GM21576 (cell line): ENCODE measurements around the gene C9orf152.
"Not testable (repeated sequence)": the region's sequence is repeated elsewhere in the genome, so short reads cannot be mapped to it uniquely, and the experiment has no call there.

Experiments
- ATAC-seq: cut with Tn5 transposase; IDR thresholded peaks from one replicate; pipeline ENCODE4 v1.9.1; 2021; ENCODE audit warnings: mild to moderate bottlenecking, moderate library complexity; ENCODE audit not compliant: unreplicated experiment

The C9orf152 gene

DNA sequence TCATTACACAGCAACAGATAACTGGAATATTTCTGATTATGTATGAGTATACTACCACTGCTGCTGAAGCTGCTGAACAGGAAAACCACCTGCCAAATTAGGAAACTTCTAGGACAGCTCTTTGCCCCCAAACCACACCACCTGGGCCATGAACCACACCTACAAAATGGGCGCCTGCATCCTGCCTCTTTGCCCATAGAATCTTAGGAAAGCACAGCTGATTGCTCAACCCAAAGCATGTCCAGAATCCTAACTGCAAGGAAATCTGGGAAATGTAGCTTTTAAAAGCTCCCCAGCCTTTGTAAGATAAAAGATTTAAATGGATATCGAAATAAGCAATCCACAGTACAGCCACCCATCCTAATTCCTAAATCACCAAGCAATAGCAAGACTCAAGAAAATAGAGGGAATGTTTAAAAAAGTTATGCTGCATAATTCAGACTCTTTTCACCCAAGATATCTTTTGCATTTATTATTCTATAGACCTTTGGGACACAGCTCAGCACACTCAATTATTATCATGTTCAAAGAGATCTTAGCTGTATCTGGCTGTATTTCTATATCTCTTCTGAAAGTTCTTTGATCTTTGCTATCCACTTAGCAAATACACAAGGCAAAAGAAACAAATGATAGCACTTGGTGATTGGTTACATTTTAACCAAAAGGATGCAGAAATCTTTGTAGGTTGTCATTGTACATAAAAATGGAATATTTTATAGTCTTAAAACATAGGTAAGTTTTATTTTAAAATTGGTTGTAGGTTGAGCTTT lies 6.8 kb upstream of the C9orf152 start:
- no peak for ATAC-seq

DNA sequence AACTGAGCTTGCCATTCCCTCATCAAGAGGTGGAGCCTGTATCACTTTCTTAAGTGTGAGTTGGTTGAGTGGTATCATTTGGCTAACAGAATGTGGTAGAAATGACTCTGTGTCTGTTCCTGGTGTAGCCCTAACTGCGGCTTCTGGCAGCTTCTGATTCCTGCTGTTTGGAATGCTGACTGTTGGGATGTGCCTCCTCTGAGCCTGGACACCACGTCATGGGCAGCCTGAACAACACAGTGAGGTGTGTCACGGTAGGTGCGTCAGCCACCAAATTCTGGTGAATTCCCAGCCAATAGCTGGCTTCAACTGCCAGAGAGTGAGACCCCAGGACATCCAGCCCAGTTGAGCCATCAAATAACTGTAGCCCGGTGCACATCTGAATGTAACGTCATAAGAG lies 6.1 kb upstream of the C9orf152 start:
- no peak for ATAC-seq

DNA sequence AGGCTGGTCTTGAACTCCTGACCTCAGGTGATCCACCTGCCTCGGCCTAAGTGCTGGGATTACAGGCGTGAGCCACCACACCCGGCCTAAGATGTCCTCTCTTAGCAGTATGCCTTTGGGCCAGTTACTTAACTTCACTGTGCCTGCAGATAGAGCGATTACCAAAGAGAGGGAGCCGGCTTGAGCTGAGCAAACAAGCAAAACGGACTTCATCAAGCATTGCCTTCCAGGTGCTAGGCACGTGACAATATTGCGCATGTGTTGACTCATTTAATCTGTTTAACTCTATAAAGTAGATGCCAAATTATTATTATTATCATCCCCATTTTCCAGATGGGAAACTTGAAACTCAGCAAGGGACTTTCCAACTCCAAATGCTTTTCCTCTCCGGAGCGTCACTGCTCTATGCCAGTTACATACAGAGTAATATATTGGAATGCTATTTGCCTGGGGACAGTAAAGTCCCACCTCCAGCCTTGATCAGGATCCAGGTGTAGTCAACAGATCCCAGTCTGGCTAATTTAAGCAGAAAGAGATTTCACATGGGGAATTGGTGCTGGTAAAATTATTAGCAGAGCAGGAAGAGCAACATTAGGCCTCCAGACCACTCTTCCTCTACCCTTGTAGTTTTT lies 5.6 kb upstream of the C9orf152 start:
- no peak for ATAC-seq

DNA sequence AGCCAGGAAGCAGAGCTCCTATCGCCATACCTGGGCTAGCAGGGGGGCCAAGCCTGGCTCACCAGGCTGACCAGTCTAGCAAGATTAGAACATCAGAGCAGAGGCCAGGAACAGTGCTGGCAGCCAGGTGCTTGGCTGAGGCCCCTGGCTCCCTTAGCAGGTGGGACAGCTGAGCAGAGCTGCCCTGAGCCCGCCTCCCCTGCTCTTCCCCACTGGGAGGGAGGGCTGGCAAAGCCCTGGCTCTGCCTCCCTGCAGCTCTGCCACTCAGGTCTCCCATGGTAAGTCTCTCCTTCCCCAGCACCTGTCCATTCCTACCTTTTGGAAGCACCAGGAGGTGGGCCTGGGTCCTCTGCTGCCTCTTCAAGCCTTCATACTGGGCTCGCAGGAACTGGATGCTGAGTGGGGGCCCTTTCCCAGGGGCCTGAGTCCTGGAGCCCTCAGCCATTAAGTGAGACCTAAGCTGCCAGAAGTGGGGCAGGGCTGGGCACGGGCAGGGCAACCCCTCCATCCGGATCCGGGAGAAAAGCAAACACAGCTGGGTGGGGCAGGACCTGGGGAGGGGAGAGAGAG lies 803 bp downstream of the C9orf152 start:
- ATAC-seq: no peak

DNA sequence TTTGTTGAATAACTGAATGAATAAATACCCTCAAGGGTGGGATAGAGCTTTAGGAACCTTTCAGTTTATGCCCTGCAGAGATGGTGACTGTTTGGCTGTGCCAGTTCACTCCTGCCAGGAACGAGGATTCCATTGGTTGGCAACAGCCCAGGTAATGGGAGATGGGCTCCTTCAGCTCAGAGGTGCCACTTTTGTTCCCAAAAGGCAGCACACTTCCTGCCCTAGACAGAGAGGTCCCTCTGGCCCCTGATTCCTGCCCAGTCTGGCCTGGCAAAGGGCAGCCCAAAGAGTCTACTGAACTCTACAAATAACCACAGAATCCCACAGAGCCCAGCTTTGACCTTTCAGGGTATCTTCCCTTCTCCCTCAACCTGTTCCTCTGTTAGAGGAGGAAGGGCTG lies 1.6 kb downstream of the C9orf152 start:
- ATAC-seq: no peak

DNA sequence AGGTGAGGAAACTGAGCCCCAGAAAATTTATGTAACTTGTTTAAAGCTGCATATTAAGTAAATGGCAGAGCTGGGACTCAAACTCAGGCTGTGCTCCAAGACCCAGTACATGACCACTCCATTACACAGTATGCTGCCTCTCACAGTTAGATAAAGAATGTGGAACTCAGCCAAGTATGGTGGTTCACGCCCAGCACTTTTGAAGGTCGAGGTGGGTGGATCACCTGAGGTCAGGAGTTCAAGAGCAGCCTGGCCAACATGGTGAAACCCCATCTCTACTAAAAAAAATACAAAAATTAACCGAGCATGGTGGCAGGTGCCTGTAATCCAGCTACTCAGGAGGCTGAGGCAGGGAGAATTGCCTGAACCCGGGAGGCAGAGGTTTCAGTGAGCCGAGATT lies 2.3 kb downstream of the C9orf152 start:
- not testable (repeated sequence) for ATAC-seq

DNA sequence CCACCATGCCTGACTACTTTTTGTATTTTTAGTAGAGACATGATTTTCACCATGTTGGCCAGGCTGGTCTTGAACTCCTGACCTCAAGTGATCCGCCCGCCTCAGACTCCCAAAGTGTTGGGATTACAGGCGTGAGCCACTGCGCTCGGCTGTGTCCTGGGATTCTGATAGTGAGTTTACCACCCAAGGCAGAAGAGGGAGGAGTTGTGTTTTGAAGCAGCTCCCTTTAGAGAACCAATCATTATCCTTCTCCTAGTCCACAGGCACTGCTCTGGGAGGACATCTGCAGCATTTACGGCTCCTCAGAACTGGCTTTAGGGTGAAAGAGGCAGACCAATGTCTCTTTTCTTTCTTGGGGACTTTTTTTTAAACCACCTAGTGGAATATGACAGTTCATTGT lies 5.7 kb downstream of the C9orf152 start:
- no peak for ATAC-seq

DNA sequence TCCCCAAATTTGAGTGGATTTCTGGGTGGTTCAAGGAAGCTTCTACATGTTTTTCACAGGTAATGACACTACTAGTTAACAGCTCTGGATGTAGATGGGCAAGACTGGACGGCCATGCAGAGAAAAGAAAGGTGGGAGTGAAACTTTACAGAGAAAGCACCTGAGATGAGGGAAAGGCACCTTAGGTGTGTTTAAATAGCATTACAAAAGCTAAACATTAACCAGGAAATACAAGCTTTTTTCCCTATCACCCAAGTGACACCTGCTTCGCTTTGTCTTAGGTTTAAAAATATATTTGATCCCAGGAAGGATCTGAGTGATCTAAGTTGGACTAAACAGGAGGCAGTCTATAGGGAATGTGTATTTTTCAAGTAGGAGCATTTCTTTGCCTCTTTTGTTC lies 8.3 kb downstream of the C9orf152 start:
- no peak for ATAC-seq

DNA sequence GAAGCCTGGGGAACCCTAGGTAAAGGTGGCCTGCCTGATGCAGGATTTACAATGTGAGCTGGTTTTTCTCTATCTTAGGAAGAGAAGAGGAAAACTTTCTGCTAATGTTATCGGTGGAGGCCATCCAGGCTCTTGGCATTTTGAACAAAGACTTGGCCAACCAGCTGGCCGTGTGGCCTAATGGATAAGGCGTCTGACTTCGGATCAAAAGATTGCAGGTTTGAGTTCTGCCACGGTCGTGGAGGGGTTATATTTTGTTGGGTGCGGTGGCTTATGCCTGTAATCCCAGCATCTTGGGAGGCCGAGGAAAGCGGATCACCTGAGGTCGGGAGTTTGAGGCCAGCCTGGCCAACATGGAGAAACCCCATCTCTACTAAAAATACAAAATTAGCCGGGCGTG lies 9.6 kb downstream of the C9orf152 start:
- ATAC-seq: no peak

DNA sequence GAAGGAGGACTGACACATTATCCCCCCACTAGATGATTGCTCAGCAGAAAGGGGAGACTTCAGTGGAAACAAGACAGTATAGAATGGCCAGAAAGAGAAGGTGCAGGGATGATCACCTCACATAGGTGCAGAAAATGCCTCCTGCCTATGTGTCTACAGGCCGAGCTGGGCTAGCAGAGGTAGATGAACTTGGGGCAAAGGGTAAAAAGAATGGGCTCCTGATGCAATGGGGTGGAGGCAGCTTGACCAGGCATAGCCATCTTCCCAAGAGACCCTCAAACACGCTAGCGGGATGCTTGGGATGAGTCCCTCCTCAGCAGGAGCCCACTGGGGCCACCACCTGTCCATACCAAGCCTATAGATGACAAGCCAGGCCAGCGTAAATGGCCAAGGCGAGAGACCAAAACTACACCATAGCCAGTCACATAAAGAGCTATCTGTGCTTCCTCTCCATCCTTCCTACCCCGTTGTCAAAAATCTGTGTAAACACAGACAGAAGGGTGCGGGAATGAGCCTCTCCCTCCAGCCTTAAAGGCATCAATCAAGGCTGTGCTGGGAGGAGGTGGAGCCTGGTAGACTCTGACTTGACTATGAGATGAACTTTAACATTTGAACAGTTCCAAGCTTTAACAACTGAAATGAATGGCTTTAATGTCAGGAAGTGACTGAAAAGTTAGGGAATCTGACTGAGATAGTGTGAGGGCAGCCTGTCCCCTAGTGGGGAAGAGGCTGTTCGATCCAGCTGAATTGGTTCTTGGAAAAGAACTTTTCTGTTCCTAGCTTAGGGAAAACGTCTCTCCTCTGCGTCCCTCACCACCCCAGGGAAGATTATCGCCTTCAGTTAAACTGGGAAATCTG lies 10.4 kb downstream of the C9orf152 start:
- no peak for ATAC-seq

DNA sequence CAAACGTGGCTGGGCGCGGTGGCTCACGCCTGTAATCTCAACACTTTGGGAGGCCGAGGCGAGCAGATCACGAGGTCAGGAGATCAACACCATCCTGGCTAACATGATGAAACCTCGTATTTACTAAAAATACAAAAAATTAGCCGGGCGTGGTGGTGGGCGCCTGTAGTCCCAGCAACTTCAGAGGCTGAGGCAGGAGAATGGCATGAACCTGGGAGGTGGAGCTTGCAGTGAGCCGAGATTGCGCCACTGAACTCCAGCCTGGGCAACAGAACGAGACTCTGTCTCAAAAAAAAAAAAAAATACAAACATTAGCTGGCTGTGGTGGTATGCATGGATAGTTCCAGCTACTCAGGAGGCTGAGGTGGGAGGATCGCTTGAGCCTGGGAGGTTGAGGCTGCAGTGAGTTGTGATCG lies 11.9 kb downstream of the C9orf152 start:
- not testable (repeated sequence) for ATAC-seq

DNA sequence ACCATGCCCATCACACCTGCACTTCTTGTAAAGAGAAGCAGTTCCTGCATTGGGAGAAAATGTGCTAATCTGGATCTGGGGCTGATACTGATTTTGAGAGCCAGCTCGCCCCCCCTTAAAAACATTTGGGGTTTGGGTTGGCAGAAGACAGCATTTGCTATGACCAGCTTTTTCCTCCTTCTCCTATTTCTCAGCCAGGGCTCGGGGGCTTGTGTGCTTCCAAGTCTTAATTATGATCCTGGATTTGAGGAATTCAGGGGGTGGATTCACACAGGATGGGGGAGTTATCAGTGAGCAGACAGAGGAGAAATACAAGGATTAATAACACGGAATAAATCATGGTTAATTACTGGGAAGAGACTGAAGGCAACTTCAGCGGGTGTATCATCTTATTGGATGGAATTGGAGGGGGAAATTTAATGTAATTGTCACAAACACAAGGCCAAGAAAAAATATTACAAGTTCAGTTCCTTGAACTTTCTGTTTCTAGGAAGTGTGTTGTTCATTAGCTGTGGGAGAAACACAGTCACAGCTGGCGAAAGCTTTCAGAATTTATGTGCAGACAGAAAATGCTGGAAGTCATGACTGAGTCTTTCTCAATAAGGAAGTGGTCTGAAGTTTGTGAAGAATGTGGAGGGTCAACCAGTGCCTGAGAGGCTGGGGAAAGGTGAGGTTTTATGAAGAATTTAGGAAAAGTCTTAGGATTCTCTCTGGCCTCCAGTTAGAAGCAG lies 15.3 kb downstream of the C9orf152 start:
- ATAC-seq: no peak

DNA sequence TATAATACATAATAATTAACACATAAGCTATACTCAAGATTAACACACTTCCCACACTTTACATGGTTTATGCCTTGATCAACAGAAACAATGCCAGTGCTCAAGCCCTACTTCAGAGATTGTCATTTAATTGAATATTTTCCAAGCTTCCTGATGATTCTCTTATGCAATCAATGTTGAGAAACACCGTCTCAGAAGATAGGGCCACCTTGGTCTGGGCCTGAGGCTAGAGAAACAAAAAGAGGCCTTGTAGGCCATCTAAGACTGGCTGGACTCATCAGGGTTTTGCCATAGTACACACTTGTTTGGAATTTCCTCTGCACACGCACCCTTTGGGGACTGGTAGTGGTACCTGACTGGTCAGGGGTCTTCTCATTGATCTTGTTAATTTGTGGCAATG lies 16.3 kb downstream of the C9orf152 start:
- ATAC-seq: no peak

DNA sequence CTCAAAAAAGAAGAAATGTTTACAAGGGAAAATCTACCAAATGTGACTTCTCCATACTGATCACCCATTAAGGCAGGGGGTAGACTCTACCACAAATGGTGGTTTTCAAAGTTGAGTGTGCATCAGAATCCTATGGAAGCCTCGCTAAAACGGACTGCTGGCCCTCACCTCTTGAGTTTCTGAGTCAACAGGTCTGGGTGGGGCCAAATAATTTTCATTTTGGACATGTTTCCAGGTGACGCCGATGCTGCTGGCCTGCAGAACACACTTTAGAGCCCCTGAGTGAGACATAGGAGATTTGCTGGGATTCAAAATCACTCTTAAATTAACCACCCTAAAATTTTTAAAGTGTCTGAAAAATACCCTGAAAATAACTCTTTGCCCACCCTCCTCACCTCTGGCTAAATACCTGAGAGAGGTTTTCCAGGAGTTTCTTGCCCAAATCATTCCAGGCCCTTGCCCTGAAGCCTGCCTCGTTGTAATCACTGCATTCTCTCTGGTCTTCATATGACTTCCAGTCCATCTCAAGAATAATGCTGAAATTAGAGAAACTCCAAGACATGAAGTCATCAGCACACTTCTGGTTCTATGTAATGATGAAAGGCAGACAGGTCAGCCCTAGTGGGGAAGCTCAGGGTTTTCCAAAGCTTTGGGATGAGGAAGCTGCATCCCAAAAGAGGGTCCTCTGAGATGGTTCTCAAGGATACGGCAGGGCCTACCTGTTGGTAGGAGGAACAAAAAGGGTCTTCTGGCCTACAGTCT lies 18.2 kb downstream of the C9orf152 start:
- no peak for ATAC-seq

DNA sequence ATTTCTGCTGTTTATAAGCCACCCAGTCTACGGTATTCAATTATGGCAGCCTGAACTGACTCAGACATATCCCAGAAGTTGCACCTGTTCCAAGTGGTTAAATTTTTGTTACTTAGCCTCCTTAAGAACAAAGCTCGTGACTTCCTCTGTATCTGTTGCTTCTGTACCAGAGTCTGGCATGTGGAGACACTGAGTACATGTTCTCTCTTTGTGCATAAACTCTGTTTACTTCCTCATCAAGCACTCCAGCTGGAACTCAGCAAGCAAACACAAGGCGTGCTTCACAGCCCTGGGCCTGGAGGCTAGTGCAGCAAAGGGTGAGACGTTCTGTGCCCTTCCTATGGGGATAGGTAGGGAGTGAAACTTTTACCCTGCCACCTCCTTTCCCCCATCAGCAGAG lies 19.0 kb downstream of the C9orf152 start:
- ATAC-seq: no peak

DNA sequence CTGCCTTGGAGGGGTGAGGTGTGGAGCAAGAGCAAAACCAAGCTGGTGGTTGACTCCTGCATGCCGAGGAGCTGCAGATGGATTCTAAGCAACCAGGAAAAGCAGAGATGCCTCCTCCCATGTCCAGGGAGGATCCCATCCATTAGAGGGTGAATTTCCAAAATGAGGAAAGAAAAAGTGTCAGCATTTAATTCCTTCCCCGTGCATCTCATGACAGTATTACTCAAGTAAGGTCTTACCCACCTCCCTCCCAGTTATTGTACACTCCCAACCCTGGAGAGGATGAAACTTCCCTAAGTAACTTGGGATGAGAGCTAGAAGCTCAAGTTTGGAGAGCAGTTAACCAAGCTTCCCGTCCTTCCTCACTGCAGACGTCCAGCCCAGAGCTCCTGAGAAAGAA lies 19.9 kb downstream of the C9orf152 start:
- no peak for ATAC-seq

DNA sequence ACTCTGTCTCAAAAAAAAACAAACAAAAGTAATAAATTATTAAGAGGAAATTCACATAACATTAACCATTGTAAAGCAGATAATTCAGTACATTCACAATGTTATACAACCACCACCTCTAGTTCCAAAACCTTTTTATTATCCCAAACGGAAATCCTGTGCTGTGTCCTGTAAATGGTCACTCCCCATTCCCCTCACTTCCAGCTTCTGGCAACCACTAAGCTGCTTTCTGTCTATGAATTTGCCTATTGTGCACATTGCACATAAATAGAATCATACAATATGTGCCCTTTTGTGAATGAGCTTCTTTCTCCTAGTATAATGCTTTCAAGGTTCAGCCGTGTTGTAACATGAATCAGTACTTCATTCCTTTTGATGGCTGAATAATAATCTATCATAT lies 20.8 kb downstream of the C9orf152 start:
- no peak for ATAC-seq

DNA sequence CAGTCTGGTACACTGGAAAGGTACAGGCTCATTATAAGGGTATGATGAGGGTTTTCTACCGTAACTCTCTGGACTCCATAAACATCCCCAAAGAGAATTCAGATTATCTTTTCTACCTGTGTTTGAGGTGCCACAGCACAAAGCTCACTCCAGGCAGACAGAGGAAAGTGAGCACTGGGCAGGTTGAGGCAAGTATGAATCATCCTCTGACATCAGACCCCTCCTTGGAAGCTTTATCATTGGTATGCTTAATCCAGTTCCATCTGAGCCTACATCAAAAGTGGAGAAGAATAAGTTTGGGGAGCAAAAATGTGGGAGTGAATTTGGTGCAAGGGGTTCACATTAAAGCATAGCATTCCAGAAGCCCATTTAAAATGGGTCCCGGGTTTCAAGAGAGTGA lies 21.7 kb downstream of the C9orf152 start:
- no peak for ATAC-seq

DNA sequence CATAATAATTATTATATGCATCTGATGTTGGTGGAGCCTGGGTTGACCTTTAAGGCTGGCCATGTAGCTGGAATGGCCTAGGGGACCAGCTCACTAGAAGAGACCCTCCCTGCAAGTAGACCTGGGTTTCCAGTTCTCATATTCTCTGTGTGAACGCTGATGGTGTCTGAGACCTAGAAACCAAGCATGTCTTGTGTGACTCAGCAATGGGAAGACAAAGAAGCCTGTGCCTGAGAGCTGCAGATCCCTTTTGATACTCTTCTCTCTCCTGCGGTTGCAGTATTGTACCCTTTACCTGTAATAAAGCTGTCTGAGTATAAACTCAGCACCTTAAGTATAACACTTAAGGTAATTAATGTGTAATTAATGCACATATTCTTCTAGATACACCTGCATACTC lies 22.2 kb downstream of the C9orf152 start:
- ATAC-seq: no peak
